H9 (cell line): ENCODE results near the gene C3orf52. TPM values are rescaled to one million over a fixed set of nuclear protein-coding genes. Genes with fewer than 3 reads are reported as not detected.

Experiments used
- DNase-seq: peaks from one replicate; pipeline ENCODE4 v3.0.0-alpha.2; 2017
- H2AFZ ChIP-seq: one replicate; pipeline ENCODE4 v1.6.1; 2013; ENCODE audit warnings: mild to moderate bottlenecking, low read length, control low read depth, moderate library complexity
- H2AK5ac ChIP-seq: 2 replicates; pipeline ENCODE4 v1.6.1; 2013; ENCODE audit warnings: low read length, control low read depth, mixed read lengths; ENCODE audit not compliant: insufficient read length
- H2BK120ac ChIP-seq: one replicate; pipeline ENCODE4 v1.6.1; 2013; ENCODE audit warnings: low read depth, mild to moderate bottlenecking, low read length, control low read depth, inconsistent platforms; ENCODE audit not compliant: poor library complexity, severe bottlenecking
- H2BK12ac ChIP-seq: 2 replicates; pipeline ENCODE4 v1.6.1; 2013; ENCODE audit warnings: low read length, control low read depth, mixed read lengths, low read depth; ENCODE audit not compliant: insufficient read length
- H2BK15ac ChIP-seq: 2 replicates; pipeline ENCODE4 v1.6.1; 2013; ENCODE audit warnings: low read depth, low read length, control low read depth
- H2BK20ac ChIP-seq: one replicate; pipeline ENCODE4 v1.6.1; 2013; ENCODE audit warnings: low read depth, mild to moderate bottlenecking, low read length, control low read depth, inconsistent platforms; ENCODE audit not compliant: poor library complexity, severe bottlenecking
- H2BK5ac ChIP-seq: 2 replicates; pipeline ENCODE4 v1.6.1; 2013; ENCODE audit warnings: low read length, control low read depth, mixed read lengths; ENCODE audit not compliant: insufficient read length
- H3K14ac ChIP-seq: 2 replicates; pipeline ENCODE4 v1.6.1; 2013; ENCODE audit warnings: low read length, control low read depth; ENCODE audit not compliant: insufficient read depth
- H3K18ac ChIP-seq: 2 replicates; pipeline ENCODE4 v1.6.1; 2013; ENCODE audit warnings: low read depth, mild to moderate bottlenecking, mixed read lengths, low read length, control low read depth; ENCODE audit not compliant: insufficient read length
- H3K23ac ChIP-seq: 2 replicates; pipeline ENCODE4 v1.6.1; 2013; ENCODE audit warnings: low read length, control low read depth, mixed read lengths, low read depth; ENCODE audit not compliant: insufficient read length
- H3K23me2 ChIP-seq: 2 replicates; pipeline ENCODE4 v1.6.1; 2013; ENCODE audit warnings: low read depth, mild to moderate bottlenecking, mixed read lengths, low read length, control low read depth; ENCODE audit not compliant: insufficient read length, poor library complexity, severe bottlenecking
- H3K27ac ChIP-seq: 2 replicates; pipeline ENCODE4 v1.5.1; 2013; ENCODE audit warnings: low read length, control low read depth, mixed read lengths, low read depth; ENCODE audit not compliant: insufficient read length
- H3K27me3 ChIP-seq: 2 replicates; pipeline ENCODE4 v1.6.1; 2013; ENCODE audit warnings: low read length, control low read depth, inconsistent platforms; ENCODE audit not compliant: insufficient read depth
- H3K4ac ChIP-seq: 2 replicates; pipeline ENCODE4 v1.6.1; 2013; ENCODE audit warnings: low read depth, mild to moderate bottlenecking, control low read depth, inconsistent platforms, low read length, moderate library complexity
- H3K4me1 ChIP-seq: 2 replicates; pipeline ENCODE4 v1.6.1; 2013; ENCODE audit warnings: low read length, control low read depth, inconsistent platforms; ENCODE audit not compliant: insufficient read depth
- H3K4me2 ChIP-seq: 2 replicates; pipeline ENCODE4 v1.6.1; 2013; ENCODE audit warnings: low read length, control low read depth, mixed read lengths; ENCODE audit not compliant: insufficient read length, insufficient read depth
- H3K56ac ChIP-seq: 2 replicates; pipeline ENCODE4 v1.6.1; 2013; ENCODE audit warnings: low read depth, mild to moderate bottlenecking, mixed read lengths, low read length, control low read depth; ENCODE audit not compliant: insufficient read length
- H3K79me1 ChIP-seq: 2 replicates; pipeline ENCODE4 v1.6.1; 2013; ENCODE audit warnings: low read depth, mild to moderate bottlenecking, moderate library complexity, low read length, control low read depth, inconsistent platforms; ENCODE audit not compliant: insufficient read depth, poor library complexity, severe bottlenecking
- H3K79me2 ChIP-seq: 2 replicates; pipeline ENCODE4 v1.6.1; 2013; ENCODE audit warnings: low read length, control low read depth, inconsistent platforms; ENCODE audit not compliant: insufficient read depth
- H3K9ac ChIP-seq: 2 replicates; pipeline ENCODE4 v1.6.1; 2013; ENCODE audit warnings: low read length, control low read depth, mixed read lengths; ENCODE audit not compliant: insufficient read length; ENCODE audit errors: extremely low read depth
- H3K9me3 ChIP-seq: one replicate; pipeline ENCODE4 v1.6.1; 2013; ENCODE audit warnings: low read depth, low read length, inconsistent platforms; ENCODE audit not compliant: control insufficient read depth
- H3T11ph ChIP-seq: one replicate; pipeline ENCODE4 v1.6.1; 2013; ENCODE audit warnings: mild to moderate bottlenecking, low read length, control low read depth, inconsistent platforms
- H4K20me1 ChIP-seq: one replicate; pipeline ENCODE4 v1.6.1; 2013; ENCODE audit not compliant: control insufficient read depth, insufficient read length, insufficient read depth
- H4K5ac ChIP-seq: 2 replicates; pipeline ENCODE4 v1.6.1; 2013; ENCODE audit warnings: low read depth, mild to moderate bottlenecking, mixed read lengths, low read length, control low read depth; ENCODE audit not compliant: insufficient read length
- H4K8ac ChIP-seq: replicated peaks from 2 replicates; pipeline ENCODE4 v1.6.1; 2013; ENCODE audit warnings: low read length, control low read depth, mixed read lengths, low read depth; ENCODE audit not compliant: insufficient read length
- H4K91ac ChIP-seq: 2 replicates; pipeline ENCODE4 v1.6.1; 2013; ENCODE audit warnings: low read depth, mild to moderate bottlenecking, moderate library complexity, mixed read lengths, low read length, control low read depth; ENCODE audit not compliant: insufficient read length
- H3K27ac Mint-ChIP-seq, 3 experiments: 2 replicates in 2 of 3; 3 replicates in 1 of 3; pipeline ENCODE4 v1.8.0; 2020 to 2021; ENCODE audit warnings: mixed read lengths in 3 of 3, mild to moderate bottlenecking in 1 of 3, moderate library complexity in 1 of 3
- H3K27me3 Mint-ChIP-seq: 2 replicates; pipeline ENCODE4 v1.8.0; 2021; ENCODE audit warnings: low read depth, mild to moderate bottlenecking, moderate library complexity, mixed read lengths
- H3K36me3 Mint-ChIP-seq, 3 experiments: 2 replicates in 2 of 3; 3 replicates in 1 of 3; pipeline ENCODE4 v1.8.0; 2020 to 2021; ENCODE audit warnings: low read depth in 3 of 3, mixed read lengths in 3 of 3; ENCODE audit not compliant: insufficient read depth in 1 of 3
- H3K4me1 Mint-ChIP-seq, 2 experiments: 2 replicates each; pipeline ENCODE4 v1.8.0; 2020; ENCODE audit warnings: mixed read lengths in 2 of 2
- H3K4me3 Mint-ChIP-seq, 2 experiments: 2 replicates in 1 of 2; 3 replicates in 1 of 2; pipeline ENCODE4 v1.8.0; 2020 to 2021; ENCODE audit warnings: mild to moderate bottlenecking in 2 of 2, mixed read lengths in 2 of 2, moderate library complexity in 1 of 2
- H3K9me3 Mint-ChIP-seq, 2 experiments: 2 replicates in 1 of 2; 3 replicates in 1 of 2; pipeline ENCODE4 v1.8.0; 2020; ENCODE audit warnings: mild to moderate bottlenecking in 2 of 2, mixed read lengths in 2 of 2, moderate library complexity in 1 of 2
- CTCF ChIP-seq: fragments of 200-600 bp; sonication (generic); conservative IDR thresholded peaks from 3 replicates; pipeline ENCODE4 v1.8.0; 2021; ENCODE audit warnings: antibody characterized with exemption, mild to moderate bottlenecking
- total RNA-seq: library from RNA; stranded (reverse); gene quantifications from 2 replicates; pipeline ENCODE4 v1.2.1, GENCODE V29; 2021

Gene C3orf52
- total RNA-seq, 1 experiment from 2014 or later, result 11.2 TPM

- no peak overlapping the region for H3K4me3 Mint-ChIP-seq
- H3K79me2 ChIP-seq, result peaks cover 2% of the 10 kb centered on the region; the same call in 1 of the 2 replicates
- H2AFZ ChIP-seq, result no peak overlapping the region
Observed at GRCh38 chr3:112093180-112093522, 7.0 kb downstream of the C3orf52 start.

More at GRCh38 chr3:112093180-112093522, 7.0 kb downstream of the C3orf52 start:
- Histone ChIP-seq H2BK12ac (no peak overlapping the region), H3K27me3 (no peaks in the 10 kb centered on the region), H3K9me3 (no peaks in the 10 kb centered on the region), H3K23ac (no peak overlapping the region), H3K18ac (no peak overlapping the region), H3K23me2 (no peaks in the 10 kb centered on the region), H3K4me1 (peaks cover 9% of the 10 kb centered on the region), H2BK20ac (no peak overlapping the region), H2BK15ac (no peak overlapping the region), H2AK5ac (no peak overlapping the region), H3T11ph (no peak overlapping the region), H2BK120ac (no peak overlapping the region), H3K4ac (no peak overlapping the region), H3K9ac (no peak overlapping the region), H3K56ac (no peak overlapping the region), H2BK5ac (no peak overlapping the region), H4K91ac (no peak overlapping the region), H4K5ac (no peak overlapping the region), H3K4me2 (no peak overlapping the region), H4K20me1 (no peaks in the 10 kb centered on the region), H3K79me1 (no peaks in the 10 kb centered on the region), H3K14ac (no peak overlapping the region), H4K8ac (no peak overlapping the region), H3K27ac (peak overlapping the region; percentile 80)
- H3K4me1 Mint-ChIP-seq, result peaks cover 17 to 34% of the 10 kb centered on the region in 2 experiments
- H3K27me3 Mint-ChIP-seq, result peaks cover 1% of the 10 kb centered on the region; the same call in 1 of the 2 replicates
- TF ChIP-seq CTCF, result no peak
- H3K27ac Mint-ChIP-seq, result peak overlapping the region; percentile 70 to 83 (median 73); a peak in 5 of 7 replicates
- H3K9me3 Mint-ChIP-seq, result no peaks in the 10 kb centered on the region
- no peak for DNase-seq
- peaks cover 3 to 10% (median 7%) of the 10 kb centered on the region in 3 experiments; a peak in 4 of 7 replicates for H3K36me3 Mint-ChIP-seq
